Upper lobe of right lung (tissue), 1 donor: ENCODE measurements around the gene TBC1D12. TPM values are rescaled to one million over a fixed set of nuclear protein-coding genes. Genes with fewer than 3 reads are reported as not detected.

Experiments used
- ATAC-seq: fragments of 200-7000 bp; cut with Tn5 transposase; one replicate; pipeline ENCODE4 v1.9.1; 2020; ENCODE audit warnings: mild to moderate bottlenecking, moderate library complexity
- DNase-seq: peaks from one replicate; pipeline ENCODE4 v3.0.0-alpha.2; 2020
- H3K27ac ChIP-seq: fragments of 200-600 bp; one replicate; pipeline ENCODE4 v1.8.0; 2022
- H3K27me3 ChIP-seq: fragments of 200-600 bp; one replicate; pipeline ENCODE4 v1.8.0; 2022; ENCODE audit warnings: mild to moderate bottlenecking
- H3K36me3 ChIP-seq: fragments of 200-600 bp; one replicate; pipeline ENCODE4 v1.8.0; 2022
- H3K4me1 ChIP-seq: fragments of 200-600 bp; one replicate; pipeline ENCODE4 v1.8.0; 2022
- H3K4me3 ChIP-seq: fragments of 200-600 bp; one replicate; pipeline ENCODE4 v1.8.0; 2022; ENCODE audit warnings: mild to moderate bottlenecking
- H3K9me3 ChIP-seq: fragments of 200-600 bp; one replicate; pipeline ENCODE4 v1.8.0; 2022
- intact Hi-C: fragments of 100-400 bp; cut with DNase I; formaldehyde crosslinking; loops from one replicate; pipeline ENCODE4 v1.11.0; 2022
- total RNA-seq: library from RNA; stranded (reverse); fragmentation: NEBNext Ultra II Directional; extraction: Animal tissue kit (Norgen Biotek cat#: 25700); gene quantifications from one replicate; pipeline ENCODE4 v1.2.1, GENCODE V29; 2021
- TF ChIP-seq, protein P1 (sequence below): fragments of 200-600 bp; IDR thresholded peaks from one replicate; pipeline ENCODE4 v1.8.0; 2022; ENCODE audit warnings: antibody characterized with exemption
- donor health status: DM: no; HTN: yes; CAD: no; lungs with severe emphysema.

The TBC1D12 gene
- total RNA-seq, 1 donor from 2014 or later: 11.1 TPM

DNA sequence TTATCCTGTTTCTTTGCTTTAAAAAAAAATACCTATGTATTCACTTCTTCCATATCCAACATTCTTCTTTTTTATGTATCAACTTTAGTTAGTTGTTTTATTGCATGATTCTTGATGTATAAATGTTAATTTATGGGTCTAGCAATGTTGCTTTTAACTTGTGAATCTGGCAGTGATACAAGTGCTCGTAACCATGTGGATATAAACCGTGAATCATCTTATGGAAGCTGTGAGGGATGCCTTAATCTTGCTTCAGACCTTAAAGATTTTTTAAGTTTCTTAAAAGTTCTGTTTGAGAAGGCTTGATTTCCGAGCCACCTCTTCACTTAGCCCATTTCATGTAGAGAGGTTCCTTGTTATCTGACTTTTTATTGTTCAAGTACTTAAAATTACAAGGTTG is 169.2 kb downstream of the TBC1D12 start:
- Histone ChIP-seq H3K27me3 (no peaks in the 10 kb centered on the region), H3K27ac (no peak overlapping the region), H3K4me3 (no peak overlapping the region), H3K36me3 (no peaks in the 10 kb centered on the region), H3K9me3 (no peaks in the 10 kb centered on the region), H3K4me1 (no peaks in the 10 kb centered on the region)
- ATAC-seq: no peak
- TF ChIP-seq, protein P1, sequence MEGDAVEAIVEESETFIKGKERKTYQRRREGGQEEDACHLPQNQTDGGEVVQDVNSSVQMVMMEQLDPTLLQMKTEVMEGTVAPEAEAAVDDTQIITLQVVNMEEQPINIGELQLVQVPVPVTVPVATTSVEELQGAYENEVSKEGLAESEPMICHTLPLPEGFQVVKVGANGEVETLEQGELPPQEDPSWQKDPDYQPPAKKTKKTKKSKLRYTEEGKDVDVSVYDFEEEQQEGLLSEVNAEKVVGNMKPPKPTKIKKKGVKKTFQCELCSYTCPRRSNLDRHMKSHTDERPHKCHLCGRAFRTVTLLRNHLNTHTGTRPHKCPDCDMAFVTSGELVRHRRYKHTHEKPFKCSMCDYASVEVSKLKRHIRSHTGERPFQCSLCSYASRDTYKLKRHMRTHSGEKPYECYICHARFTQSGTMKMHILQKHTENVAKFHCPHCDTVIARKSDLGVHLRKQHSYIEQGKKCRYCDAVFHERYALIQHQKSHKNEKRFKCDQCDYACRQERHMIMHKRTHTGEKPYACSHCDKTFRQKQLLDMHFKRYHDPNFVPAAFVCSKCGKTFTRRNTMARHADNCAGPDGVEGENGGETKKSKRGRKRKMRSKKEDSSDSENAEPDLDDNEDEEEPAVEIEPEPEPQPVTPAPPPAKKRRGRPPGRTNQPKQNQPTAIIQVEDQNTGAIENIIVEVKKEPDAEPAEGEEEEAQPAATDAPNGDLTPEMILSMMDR: no peak
- no peak for DNase-seq
- intact Hi-C loops: no loop called here

DNA sequence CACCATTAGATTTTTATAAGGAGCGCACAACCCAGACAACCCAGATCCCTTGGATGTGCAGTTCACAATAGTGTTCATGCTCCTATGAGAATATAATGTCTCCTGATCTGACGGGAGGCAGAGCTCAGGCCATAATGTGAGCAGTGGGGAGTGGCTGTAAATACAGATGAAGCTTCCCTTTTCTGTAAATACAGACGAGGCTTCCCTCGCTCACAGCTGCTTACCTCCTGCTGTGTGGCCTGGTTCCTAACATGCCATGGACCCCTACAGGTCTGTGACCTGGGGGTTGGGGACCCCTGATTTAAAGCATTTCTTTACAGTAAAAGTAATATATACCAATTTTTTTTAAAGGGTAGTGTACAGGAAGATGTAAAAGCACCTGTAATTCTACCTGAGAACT is 176.4 kb downstream of the TBC1D12 start:
- ATAC-seq: no peak
- Histone ChIP-seq H3K9me3 (no peaks in the 10 kb centered on the region), H3K4me1 (no peaks in the 10 kb centered on the region), H3K27me3 (no peaks in the 10 kb centered on the region), H3K4me3 (no peak overlapping the region), H3K36me3 (no peaks in the 10 kb centered on the region), H3K27ac (no peak overlapping the region)
- no peak for DNase-seq
- intact Hi-C loops: no loop called here
- TF ChIP-seq, protein P1: no peak

DNA sequence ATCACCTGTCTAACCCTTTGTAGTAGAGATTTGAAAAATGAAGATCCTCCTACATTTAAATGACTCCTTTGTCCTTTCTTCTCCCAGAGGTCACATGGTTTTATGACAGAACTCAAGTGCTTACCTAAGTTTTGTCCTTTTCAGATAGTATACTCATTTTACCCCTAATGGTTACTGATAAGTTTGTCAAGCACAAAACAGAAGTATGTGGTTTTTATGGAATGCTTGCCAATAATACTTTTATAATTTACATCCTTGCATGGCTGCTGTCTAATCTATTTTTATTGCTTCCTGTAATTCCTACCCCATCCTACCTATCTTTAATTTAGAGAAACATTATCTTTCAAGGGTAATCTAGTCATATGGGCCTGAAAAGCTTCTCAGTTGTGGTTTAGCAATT is 180.8 kb downstream of the TBC1D12 start:
- Histone ChIP-seq H3K36me3 (no peaks in the 10 kb centered on the region), H3K9me3 (no peaks in the 10 kb centered on the region), H3K4me1 (no peaks in the 10 kb centered on the region), H3K4me3 (no peak overlapping the region), H3K27ac (no peak overlapping the region), H3K27me3 (no peaks in the 10 kb centered on the region)
- no peak for ATAC-seq
- TF ChIP-seq, protein P1: no peak
- no peak for DNase-seq
- intact Hi-C loops: no loop called here

Other genes starting within 250 kb of the TBC1D12 start
- gene NOC3L, start 39.6 kb upstream of the TBC1D12 start, total RNA-seq: 20.9 TPM
- gene HELLS, start 143.2 kb downstream of the TBC1D12 start, total RNA-seq: 3.3 TPM